Measurements from ENCODE around the gene FAF2.

GRCh38 chr5:176425791-176426190, 22.4 kb upstream of the FAF2 start:
- TF ChIP-seq CTCF (IDR thresholded peaks at IDR 0.05; ENCODE audit: extremely low read depth in 1 of 2, insufficient read depth in 1 of 2, low read depth in 1 of 2, low read length in 2 of 2) (no peak), POLR2AphosphoS5 (IDR thresholded peaks at IDR 0.05; ENCODE audit: insufficient read depth, low read depth, low read length) (no peak), EZH2 (IDR thresholded peaks at IDR 0.05; ENCODE audit: borderline replicate concordance, low read depth, low read length, severe bottlenecking) (no peak), GATA2 (IDR thresholded peaks at IDR 0.05; ENCODE audit: insufficient read depth, insufficient read length, low read depth, low read length) (no peak), FOS (IDR thresholded peaks at IDR 0.05; ENCODE audit: borderline replicate concordance, insufficient read depth, low read length) (no peak)

Data from endothelial cell of umbilical vein (primary cell).